Endodermal cell (in vitro differentiated cells): ENCODE results near the gene TNFRSF4. TPM values are rescaled to one million over a fixed set of nuclear protein-coding genes. Genes with fewer than 3 reads are reported as not detected.

Source experiments
- DNase-seq: peaks from one replicate; pipeline ENCODE4 v3.0.0-alpha.2; 2017
- H3K27ac ChIP-seq: 2 replicates; pipeline ENCODE4 v1.5.1; 2013; ENCODE audit warnings: mild to moderate bottlenecking, low read depth, low read length, moderate library complexity
- H3K27me3 ChIP-seq: 2 replicates; pipeline ENCODE4 v1.6.1; 2013; ENCODE audit warnings: mild to moderate bottlenecking, low read length, moderate library complexity; ENCODE audit not compliant: insufficient read depth, control insufficient read depth, poor library complexity, severe bottlenecking
- H3K36me3 ChIP-seq: 2 replicates; pipeline ENCODE4 v1.7.0; 2013; ENCODE audit warnings: mild to moderate bottlenecking, low read length, moderate library complexity; ENCODE audit not compliant: control insufficient read depth, insufficient read depth
- H3K4me1 ChIP-seq: one replicate; pipeline ENCODE4 v1.7.0; 2013; ENCODE audit warnings: low read length; ENCODE audit not compliant: control insufficient read depth, insufficient read depth
- H3K4me3 ChIP-seq: 2 replicates; pipeline ENCODE4 v1.5.1; 2013; ENCODE audit warnings: mild to moderate bottlenecking, low read length, moderate library complexity
- H3K9ac ChIP-seq: 2 replicates; pipeline ENCODE4 v1.6.1; 2013; ENCODE audit warnings: mild to moderate bottlenecking, low read length, moderate library complexity; ENCODE audit not compliant: poor library complexity, severe bottlenecking; ENCODE audit errors: extremely low read depth
- H3K9me3 ChIP-seq: 2 replicates; pipeline ENCODE4 v1.6.1; 2013; ENCODE audit warnings: mild to moderate bottlenecking, low read length, moderate library complexity; ENCODE audit not compliant: control insufficient read depth
- H3K27ac Mint-ChIP-seq: 2 replicates; pipeline ENCODE4 v1.8.0; 2020; ENCODE audit warnings: mixed read lengths
- H3K27me3 Mint-ChIP-seq: 2 replicates; pipeline ENCODE4 v1.8.0; 2021; ENCODE audit warnings: mild to moderate bottlenecking, mixed read lengths; ENCODE audit not compliant: insufficient read depth
- H3K36me3 Mint-ChIP-seq: 2 replicates; pipeline ENCODE4 v1.8.0; 2020; ENCODE audit warnings: low read depth, mixed read lengths
- H3K4me1 Mint-ChIP-seq: 2 replicates; pipeline ENCODE4 v1.8.0; 2020; ENCODE audit warnings: mixed read lengths
- H3K4me3 Mint-ChIP-seq: 2 replicates; pipeline ENCODE4 v1.8.0; 2020; ENCODE audit warnings: mild to moderate bottlenecking, moderate library complexity, mixed read lengths
- H3K9me3 Mint-ChIP-seq: 2 replicates; pipeline ENCODE4 v1.8.0; 2020; ENCODE audit warnings: mild to moderate bottlenecking, mixed read lengths
- WGBS, 2 experiments: methylation state at CpG; one replicate each; pipeline versions ENCODE4 v1.1.5 to v1.1.7; 2013; ENCODE audit warnings: missing lambda C conversion rate in 2 of 2, mixed read lengths in 1 of 2; ENCODE audit not compliant: insufficient coverage in 1 of 2, insufficient read length in 1 of 2; 5-methylcytosine and 5-hydroxymethylcytosine counted together
- total RNA-seq, 2 donors: library from RNA; stranded (reverse); fragmentation: NEBNext Ultra II Directional in 1 of 2; extraction: Animal tissue kit (Norgen Biotek cat#: 25700) in 1 of 2; gene quantifications; 2 replicates in 1 of 2; 3 replicates in 1 of 2; pipeline ENCODE4 v1.2.1, GENCODE V29; 2021
- TF ChIP-seq, protein P1 (sequence below): fragments of 200-600 bp; sonication (generic); conservative IDR thresholded peaks from 2 replicates; pipeline ENCODE4 v1.5.0; 2021; ENCODE audit warnings: antibody characterized with exemption, mild to moderate bottlenecking

Gene TNFRSF4
- total RNA-seq, 2 donors from 2014 or later = 0.20 TPM; not detected in 1

DNA sequence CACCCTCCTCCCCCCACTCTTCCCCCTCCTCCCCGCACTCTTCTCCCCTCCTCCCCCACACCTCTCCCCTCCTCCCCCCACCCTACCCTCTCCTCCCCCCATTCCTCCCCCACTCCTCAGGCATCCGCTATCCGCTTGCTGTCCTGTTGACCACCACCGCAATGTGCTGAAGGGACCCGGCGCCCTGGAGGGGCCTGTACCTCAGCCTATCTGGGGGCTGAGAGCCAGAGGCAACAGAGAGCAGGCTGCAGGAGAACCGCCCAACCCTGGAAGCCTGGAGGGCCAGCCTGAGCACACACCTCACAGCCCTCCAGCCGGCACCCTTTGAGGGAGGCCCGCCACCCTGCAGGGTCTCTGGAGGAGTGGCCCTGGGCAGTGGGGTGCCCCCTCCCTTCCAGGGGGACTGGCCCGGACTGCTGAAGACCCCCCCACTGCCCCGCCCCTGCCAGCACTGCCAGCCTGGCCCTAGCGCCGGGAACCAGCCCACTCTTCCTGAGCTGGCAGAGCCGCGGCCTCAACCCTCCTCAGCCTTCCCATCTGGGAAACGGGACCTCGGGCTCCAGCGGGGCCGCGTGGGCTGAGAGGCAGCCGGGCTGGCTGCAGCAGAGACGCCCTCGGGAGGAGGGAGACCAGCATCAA, 31.3 kb upstream of the TNFRSF4 start:
- Histone ChIP-seq H3K36me3 (no peaks in the 10 kb centered on the region), H3K9ac (no peak overlapping the region), H3K9me3 (no peaks in the 10 kb centered on the region), H3K4me3 (no peak overlapping the region), H3K4me1 (no peaks in the 10 kb centered on the region), H3K27me3 (peaks cover 12% of the 10 kb centered on the region), H3K27ac (no peak overlapping the region)
- TF ChIP-seq, protein P1, sequence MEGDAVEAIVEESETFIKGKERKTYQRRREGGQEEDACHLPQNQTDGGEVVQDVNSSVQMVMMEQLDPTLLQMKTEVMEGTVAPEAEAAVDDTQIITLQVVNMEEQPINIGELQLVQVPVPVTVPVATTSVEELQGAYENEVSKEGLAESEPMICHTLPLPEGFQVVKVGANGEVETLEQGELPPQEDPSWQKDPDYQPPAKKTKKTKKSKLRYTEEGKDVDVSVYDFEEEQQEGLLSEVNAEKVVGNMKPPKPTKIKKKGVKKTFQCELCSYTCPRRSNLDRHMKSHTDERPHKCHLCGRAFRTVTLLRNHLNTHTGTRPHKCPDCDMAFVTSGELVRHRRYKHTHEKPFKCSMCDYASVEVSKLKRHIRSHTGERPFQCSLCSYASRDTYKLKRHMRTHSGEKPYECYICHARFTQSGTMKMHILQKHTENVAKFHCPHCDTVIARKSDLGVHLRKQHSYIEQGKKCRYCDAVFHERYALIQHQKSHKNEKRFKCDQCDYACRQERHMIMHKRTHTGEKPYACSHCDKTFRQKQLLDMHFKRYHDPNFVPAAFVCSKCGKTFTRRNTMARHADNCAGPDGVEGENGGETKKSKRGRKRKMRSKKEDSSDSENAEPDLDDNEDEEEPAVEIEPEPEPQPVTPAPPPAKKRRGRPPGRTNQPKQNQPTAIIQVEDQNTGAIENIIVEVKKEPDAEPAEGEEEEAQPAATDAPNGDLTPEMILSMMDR = no peak
- peaks cover 1% of the 10 kb centered on the region for H3K27me3 Mint-ChIP-seq
- H3K4me1 Mint-ChIP-seq = no peaks in the 10 kb centered on the region
- DNase-seq = no peak
- no peak overlapping the region for H3K27ac Mint-ChIP-seq
- WGBS, 2 experiments = 95 to 97% methylated on average over 7 to 22 of the region's 23 CpGs
- no peak overlapping the region for H3K4me3 Mint-ChIP-seq
- H3K36me3 Mint-ChIP-seq = peaks cover 1% of the 10 kb centered on the region
- H3K9me3 Mint-ChIP-seq = no peaks in the 10 kb centered on the region

GRCh38 chr1:1244192-1244811, 30.3 kb upstream of the TNFRSF4 start:
- no peaks in the 10 kb centered on the region for H3K4me1 Mint-ChIP-seq
- peaks cover 1% of the 10 kb centered on the region for H3K27me3 Mint-ChIP-seq
- Histone ChIP-seq H3K36me3 (no peaks in the 10 kb centered on the region), H3K4me1 (no peaks in the 10 kb centered on the region), H3K27ac (no peak overlapping the region), H3K27me3 (peaks cover 12% of the 10 kb centered on the region), H3K9ac (no peak overlapping the region), H3K4me3 (no peak overlapping the region), H3K9me3 (no peaks in the 10 kb centered on the region)
- H3K27ac Mint-ChIP-seq = no peak overlapping the region
- DNase-seq = no peak
- H3K9me3 Mint-ChIP-seq = no peaks in the 10 kb centered on the region
- no peaks in the 10 kb centered on the region for H3K36me3 Mint-ChIP-seq
- no peak overlapping the region for H3K4me3 Mint-ChIP-seq
- 90 to 92% methylated on average over 19 to 29 of the region's 30 CpGs for WGBS, 2 experiments
- TF ChIP-seq, protein P1 = no peak

GRCh38 chr1:1243807-1244191, 29.8 kb upstream of the TNFRSF4 start:
- no peak for DNase-seq
- Mint-ChIP-seq H3K4me1 (no peaks in the 10 kb centered on the region), H3K9me3 (no peaks in the 10 kb centered on the region), H3K36me3 (no peaks in the 10 kb centered on the region), H3K27ac (no peak overlapping the region), H3K4me3 (no peak overlapping the region), H3K27me3 (peaks cover 1% of the 10 kb centered on the region)
- Histone ChIP-seq H3K27ac (no peak overlapping the region), H3K4me1 (no peaks in the 10 kb centered on the region), H3K4me3 (no peak overlapping the region), H3K27me3 (peaks cover 12% of the 10 kb centered on the region), H3K9ac (no peak overlapping the region), H3K36me3 (no peaks in the 10 kb centered on the region), H3K9me3 (no peaks in the 10 kb centered on the region)
- 86 to 88% methylated on average over 4 to 23 of the region's 23 CpGs for WGBS, 2 experiments
- TF ChIP-seq, protein P1 = no peak
